C4-2B (cell line): ENCODE data around the gene WDR37.

ENCODE experiments used
- H3K27ac ChIP-seq: fragments of 450-650 bp; 2 replicates; pipeline ENCODE4 v1.5.1; 2017
- ZFX ChIP-seq: fragments of 450-650 bp; IDR thresholded peaks from 2 replicates; pipeline ENCODE4 v1.6.1; 2017
- TF ChIP-seq, protein P1 (sequence below): fragments of 450-650 bp; conservative IDR thresholded peaks from 2 replicates; pipeline ENCODE4 v1.5.1; 2017; ENCODE audit warnings: mild to moderate bottlenecking

WDR37 gene

DNA sequence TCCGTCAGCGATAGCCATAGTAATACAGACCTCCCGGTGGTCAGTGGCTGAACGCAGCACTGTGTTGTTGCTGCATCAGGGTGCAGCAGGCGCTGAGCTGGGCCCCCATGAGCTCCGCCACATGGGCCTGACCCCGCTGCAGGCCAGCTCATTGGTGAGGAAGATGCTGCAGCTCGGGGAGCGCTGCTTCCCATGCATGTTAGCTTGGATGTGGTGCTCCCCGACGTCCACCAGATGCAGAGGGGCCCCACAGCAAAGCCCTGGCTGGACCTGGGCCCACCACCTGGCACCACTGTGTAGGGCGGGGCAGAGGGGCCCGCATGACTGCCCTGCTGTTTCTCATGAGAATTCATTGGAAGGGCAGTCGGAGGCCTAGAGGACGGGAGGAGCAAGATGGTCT is 50.8 kb downstream of the WDR37 start:
- no peak overlapping the region for H3K27ac ChIP-seq
- no peak for TF ChIP-seq ZFX
- TF ChIP-seq, protein P1, sequence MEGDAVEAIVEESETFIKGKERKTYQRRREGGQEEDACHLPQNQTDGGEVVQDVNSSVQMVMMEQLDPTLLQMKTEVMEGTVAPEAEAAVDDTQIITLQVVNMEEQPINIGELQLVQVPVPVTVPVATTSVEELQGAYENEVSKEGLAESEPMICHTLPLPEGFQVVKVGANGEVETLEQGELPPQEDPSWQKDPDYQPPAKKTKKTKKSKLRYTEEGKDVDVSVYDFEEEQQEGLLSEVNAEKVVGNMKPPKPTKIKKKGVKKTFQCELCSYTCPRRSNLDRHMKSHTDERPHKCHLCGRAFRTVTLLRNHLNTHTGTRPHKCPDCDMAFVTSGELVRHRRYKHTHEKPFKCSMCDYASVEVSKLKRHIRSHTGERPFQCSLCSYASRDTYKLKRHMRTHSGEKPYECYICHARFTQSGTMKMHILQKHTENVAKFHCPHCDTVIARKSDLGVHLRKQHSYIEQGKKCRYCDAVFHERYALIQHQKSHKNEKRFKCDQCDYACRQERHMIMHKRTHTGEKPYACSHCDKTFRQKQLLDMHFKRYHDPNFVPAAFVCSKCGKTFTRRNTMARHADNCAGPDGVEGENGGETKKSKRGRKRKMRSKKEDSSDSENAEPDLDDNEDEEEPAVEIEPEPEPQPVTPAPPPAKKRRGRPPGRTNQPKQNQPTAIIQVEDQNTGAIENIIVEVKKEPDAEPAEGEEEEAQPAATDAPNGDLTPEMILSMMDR: no peak

DNA sequence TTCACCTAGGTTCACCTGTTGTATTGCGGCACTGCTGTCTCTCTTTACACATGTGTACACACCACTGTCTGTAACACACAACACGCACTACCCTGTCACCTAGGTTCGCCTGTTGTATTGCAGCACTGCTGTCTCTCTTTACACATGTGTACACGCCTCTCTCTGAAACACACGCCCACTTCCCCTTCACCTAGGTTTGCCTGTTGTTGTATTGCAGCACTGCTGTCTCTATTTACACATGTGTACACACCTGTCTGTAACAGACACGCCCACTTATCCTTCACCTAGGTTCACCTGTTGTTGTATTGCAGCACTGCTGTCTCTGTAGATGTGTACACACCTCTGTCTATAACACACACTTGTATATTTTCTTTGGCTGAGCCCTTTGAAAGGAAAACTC is 51.5 kb downstream of the WDR37 start:
- TF ChIP-seq ZFX: no peak
- TF ChIP-seq, protein P1: no peak
- H3K27ac ChIP-seq: no peak overlapping the region

DNA sequence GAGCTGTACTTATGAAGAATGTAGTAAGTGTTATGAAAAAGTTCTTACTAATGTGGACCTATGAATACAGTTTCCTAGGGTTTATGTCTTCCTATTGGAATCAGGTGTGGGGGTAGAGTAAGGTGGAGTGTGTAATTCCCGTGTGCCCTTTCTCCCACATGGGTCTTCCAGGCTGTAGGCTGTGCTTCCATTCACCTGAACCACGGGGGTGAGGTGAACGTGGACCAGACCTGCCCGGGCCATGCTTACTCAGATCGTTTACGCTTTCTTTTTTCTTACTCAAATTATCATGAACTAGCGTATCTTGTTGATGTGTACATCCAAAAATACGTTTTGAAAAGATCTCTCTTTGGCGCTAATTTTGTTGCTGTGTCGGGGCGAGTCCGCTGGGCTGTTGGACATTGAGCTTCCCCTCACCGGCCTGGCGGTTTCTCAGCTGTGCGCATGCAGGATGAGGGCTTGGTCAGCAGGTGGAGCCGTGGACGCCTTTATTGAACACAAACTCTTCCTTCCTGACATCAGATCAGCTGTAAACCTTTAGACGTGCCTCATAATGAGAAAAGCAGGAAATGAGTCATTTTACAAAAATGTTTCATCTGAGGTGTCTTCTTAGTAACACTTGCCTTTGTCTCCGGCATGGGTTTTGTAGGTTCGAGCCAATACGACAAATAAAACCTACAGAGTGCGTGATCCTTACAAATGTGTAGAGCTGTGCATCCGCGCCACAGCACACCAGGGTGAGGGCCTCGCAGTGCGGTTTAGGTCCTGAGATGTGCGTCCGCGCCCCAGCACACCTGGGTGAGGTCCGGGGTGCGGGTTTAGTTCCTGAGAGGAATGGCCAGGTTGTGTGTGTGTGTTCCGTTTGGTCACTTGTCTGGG is 53.8 kb downstream of the WDR37 start:
- H3K27ac ChIP-seq: peak overlapping the region; percentile 25
- TF ChIP-seq, protein P1: peak; percentile 69
- TF ChIP-seq ZFX: no peak

DNA sequence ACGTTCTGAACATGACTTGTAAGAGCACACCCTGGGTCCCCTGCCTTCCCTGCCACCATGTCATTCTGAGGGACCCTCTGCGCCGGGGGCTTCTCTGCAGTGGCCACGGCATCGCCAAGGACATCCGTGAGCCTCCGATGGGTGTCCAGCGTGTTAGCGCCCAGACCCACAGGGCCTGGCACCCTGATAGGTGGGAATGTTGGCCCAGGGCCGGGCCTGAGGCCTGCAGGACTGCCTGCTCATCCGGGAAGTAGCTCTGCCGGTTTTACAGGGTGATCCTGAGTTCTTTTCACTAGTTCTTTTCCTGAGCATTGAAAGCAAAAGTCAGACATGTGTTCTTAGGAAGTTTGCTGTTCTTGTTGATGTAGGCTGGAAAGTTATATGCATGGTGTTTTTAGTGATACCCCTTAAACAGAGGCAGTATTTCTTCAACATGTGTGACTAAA is 54.5 kb downstream of the WDR37 start:
- peak overlapping the region; percentile 25 for H3K27ac ChIP-seq
- TF ChIP-seq, protein P1: no peak
- TF ChIP-seq ZFX: no peak

DNA sequence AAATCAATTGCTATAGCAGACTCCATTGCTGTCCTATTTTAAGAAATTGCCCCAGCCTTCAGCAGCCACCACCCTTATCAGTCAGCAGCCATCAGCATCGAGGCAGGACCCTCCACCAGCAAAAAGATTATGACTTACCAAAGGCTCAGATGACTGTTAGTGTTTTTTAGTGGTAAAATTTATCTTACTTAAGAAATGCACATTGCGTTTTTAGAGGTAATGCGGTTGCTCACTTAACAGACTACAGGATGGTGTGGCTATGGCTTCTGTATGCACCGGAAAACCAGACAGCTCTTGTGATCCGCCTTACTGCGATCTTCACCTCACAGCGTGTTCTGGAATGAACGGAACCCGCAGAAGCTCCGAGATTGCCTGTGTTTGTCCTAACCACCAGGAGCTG is 58.1 kb downstream of the WDR37 start:
- no peak for TF ChIP-seq ZFX
- TF ChIP-seq, protein P1: no peak
- no peak overlapping the region for H3K27ac ChIP-seq

DNA sequence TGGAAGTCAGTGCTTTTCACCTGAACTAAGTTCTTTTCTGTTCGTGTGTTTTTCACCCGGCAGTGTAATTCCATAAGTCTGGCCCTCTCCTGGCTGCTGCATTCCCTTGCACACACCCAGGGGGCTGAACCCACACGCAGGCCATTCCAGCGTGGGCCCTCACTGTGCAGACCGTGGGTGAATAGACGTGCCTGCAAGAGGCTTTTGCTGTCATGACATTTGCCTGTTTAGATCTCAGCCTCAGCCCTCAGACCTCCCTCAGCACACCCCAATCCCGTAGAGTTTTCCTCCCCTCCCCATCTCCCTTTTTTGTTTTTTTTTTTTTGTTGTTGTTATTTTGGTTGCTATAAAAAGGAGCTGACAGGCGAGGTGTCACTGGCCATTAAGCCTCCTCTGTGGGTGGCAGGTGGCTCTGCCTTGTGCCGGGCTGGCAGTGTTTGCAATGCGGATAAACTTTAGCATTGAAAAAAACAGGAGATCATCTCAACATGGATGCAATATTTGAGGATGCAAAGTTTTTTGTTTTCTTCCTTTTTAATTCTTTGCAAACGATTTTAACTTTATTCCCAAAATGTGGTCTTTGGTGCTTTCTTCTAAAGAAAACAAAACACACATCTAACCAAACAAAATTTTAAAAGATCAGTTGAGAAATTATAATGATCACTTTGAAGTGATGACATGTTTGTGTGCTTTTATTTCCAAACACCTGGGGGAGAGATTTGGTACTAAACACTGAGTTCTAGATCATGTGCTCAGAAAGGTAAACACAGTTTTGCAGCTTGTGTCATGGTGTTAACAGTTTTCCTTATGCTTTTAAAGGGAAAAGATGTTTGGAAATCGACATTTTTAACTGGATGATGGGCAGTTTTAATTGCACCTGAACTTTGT is 58.8 kb downstream of the WDR37 start:
- no peak overlapping the region for H3K27ac ChIP-seq
- no peak for TF ChIP-seq ZFX
- TF ChIP-seq, protein P1: no peak

DNA sequence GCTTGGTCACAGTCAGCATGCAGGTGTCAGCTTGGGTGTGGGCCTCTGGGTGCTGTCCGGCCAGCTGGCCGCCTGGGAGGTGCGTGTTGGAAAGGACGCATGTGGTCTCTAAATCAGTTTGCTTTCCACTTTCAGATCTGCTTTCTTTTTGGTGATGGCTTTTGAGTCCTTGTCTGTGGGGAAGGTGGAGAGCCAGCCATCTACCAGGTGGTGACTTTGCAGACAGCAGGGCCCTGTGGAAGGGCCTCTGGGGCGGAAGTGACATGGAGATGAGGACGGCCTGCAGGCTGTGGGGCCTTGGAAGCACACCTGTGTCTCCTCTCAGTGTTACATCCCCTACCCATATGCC is 59.4 kb downstream of the WDR37 start:
- TF ChIP-seq, protein P1: no peak
- TF ChIP-seq ZFX: no peak
- H3K27ac ChIP-seq: no peak overlapping the region
